SK-N-SH (cell line): ENCODE data around the gene C2CD4B.

Experiments
- EP300 ChIP-seq, 2 experiments: IDR thresholded peaks; 2 replicates each; pipeline versions ENCODE4 v1.4.0 to v1.6.1; 2012; ENCODE audit warnings: borderline replicate concordance in 1 of 2, low read depth in 1 of 2, low read length in 1 of 2
- FOXM1 ChIP-seq: IDR thresholded peaks from 2 replicates; pipeline ENCODE4 v1.4.0; 2012; ENCODE audit warnings: low read depth, mild to moderate bottlenecking
- RAD21 ChIP-seq: IDR thresholded peaks from 2 replicates; pipeline ENCODE4 v1.6.1; 2012; ENCODE audit warnings: mild to moderate bottlenecking, low read length
- YY1 ChIP-seq: IDR thresholded peaks from 2 replicates; pipeline ENCODE4 v1.4.0; 2012; ENCODE audit warnings: low read depth, mild to moderate bottlenecking
- TF ChIP-seq, protein P1 (sequence below): fragments of 150-350 bp; IDR thresholded peaks from 2 replicates; pipeline ENCODE4 v1.6.1; 2017; ENCODE audit warnings: antibody characterized with exemption, low read length, low read depth, borderline replicate concordance
- TF ChIP-seq, protein P2 (sequence below): fragments of 200-600 bp; sonication (generic); IDR thresholded peaks from 2 replicates; pipeline ENCODE4 v1.6.1; 2017; ENCODE audit warnings: antibody characterized with exemption, mild to moderate bottlenecking, moderate library complexity
- TF ChIP-seq, protein P3 (sequence below): IDR thresholded peaks from 2 replicates; pipeline ENCODE4 v1.4.0; 2012; ENCODE audit warnings: low read depth
- TF ChIP-seq, protein P4 (sequence below): IDR thresholded peaks from 2 replicates; pipeline ENCODE4 v1.6.1; 2012; ENCODE audit warnings: mild to moderate bottlenecking, low read depth, low read length, moderate library complexity
- TF ChIP-seq, protein P5 (sequence below): IDR thresholded peaks from 2 replicates; pipeline ENCODE4; 2012

DNA sequence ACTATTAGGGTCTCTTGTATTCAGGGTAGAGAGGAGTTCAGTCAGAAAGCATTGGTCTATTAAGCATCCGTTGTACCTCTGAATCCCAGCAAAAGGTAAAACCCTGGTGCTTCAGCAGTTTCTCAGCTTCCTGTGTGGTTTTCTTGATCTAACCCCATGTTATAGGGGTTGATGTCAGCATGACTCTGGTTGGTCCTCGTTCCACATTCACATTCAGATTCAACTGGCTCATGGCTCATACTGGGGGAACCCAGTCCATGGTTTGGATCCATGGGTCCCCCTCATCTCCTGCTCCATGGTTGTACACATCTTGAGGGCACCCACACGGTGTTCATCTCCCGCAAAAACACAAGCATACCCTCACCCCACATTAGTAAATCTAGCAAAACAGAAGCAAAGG, 47.7 kb upstream of the C2CD4B start:
- TF ChIP-seq FOXM1 (no peak), RAD21 (no peak), EP300 (IDR thresholded peaks at IDR 0.05; ENCODE audit: borderline replicate concordance in 1 of 2, low read depth in 1 of 2, low read length in 1 of 2) (no peak), YY1 (no peak)
- TF ChIP-seq, protein P1, sequence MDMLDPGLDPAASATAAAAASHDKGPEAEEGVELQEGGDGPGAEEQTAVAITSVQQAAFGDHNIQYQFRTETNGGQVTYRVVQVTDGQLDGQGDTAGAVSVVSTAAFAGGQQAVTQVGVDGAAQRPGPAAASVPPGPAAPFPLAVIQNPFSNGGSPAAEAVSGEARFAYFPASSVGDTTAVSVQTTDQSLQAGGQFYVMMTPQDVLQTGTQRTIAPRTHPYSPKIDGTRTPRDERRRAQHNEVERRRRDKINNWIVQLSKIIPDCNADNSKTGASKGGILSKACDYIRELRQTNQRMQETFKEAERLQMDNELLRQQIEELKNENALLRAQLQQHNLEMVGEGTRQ, result no peak
- TF ChIP-seq, protein P2, sequence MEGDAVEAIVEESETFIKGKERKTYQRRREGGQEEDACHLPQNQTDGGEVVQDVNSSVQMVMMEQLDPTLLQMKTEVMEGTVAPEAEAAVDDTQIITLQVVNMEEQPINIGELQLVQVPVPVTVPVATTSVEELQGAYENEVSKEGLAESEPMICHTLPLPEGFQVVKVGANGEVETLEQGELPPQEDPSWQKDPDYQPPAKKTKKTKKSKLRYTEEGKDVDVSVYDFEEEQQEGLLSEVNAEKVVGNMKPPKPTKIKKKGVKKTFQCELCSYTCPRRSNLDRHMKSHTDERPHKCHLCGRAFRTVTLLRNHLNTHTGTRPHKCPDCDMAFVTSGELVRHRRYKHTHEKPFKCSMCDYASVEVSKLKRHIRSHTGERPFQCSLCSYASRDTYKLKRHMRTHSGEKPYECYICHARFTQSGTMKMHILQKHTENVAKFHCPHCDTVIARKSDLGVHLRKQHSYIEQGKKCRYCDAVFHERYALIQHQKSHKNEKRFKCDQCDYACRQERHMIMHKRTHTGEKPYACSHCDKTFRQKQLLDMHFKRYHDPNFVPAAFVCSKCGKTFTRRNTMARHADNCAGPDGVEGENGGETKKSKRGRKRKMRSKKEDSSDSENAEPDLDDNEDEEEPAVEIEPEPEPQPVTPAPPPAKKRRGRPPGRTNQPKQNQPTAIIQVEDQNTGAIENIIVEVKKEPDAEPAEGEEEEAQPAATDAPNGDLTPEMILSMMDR, result no peak
- TF ChIP-seq, protein P3, sequence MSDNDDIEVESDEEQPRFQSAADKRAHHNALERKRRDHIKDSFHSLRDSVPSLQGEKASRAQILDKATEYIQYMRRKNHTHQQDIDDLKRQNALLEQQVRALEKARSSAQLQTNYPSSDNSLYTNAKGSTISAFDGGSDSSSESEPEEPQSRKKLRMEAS, result no peak
- TF ChIP-seq, protein P4, sequence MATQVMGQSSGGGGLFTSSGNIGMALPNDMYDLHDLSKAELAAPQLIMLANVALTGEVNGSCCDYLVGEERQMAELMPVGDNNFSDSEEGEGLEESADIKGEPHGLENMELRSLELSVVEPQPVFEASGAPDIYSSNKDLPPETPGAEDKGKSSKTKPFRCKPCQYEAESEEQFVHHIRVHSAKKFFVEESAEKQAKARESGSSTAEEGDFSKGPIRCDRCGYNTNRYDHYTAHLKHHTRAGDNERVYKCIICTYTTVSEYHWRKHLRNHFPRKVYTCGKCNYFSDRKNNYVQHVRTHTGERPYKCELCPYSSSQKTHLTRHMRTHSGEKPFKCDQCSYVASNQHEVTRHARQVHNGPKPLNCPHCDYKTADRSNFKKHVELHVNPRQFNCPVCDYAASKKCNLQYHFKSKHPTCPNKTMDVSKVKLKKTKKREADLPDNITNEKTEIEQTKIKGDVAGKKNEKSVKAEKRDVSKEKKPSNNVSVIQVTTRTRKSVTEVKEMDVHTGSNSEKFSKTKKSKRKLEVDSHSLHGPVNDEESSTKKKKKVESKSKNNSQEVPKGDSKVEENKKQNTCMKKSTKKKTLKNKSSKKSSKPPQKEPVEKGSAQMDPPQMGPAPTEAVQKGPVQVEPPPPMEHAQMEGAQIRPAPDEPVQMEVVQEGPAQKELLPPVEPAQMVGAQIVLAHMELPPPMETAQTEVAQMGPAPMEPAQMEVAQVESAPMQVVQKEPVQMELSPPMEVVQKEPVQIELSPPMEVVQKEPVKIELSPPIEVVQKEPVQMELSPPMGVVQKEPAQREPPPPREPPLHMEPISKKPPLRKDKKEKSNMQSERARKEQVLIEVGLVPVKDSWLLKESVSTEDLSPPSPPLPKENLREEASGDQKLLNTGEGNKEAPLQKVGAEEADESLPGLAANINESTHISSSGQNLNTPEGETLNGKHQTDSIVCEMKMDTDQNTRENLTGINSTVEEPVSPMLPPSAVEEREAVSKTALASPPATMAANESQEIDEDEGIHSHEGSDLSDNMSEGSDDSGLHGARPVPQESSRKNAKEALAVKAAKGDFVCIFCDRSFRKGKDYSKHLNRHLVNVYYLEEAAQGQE, result no peak
- TF ChIP-seq, protein P5, sequence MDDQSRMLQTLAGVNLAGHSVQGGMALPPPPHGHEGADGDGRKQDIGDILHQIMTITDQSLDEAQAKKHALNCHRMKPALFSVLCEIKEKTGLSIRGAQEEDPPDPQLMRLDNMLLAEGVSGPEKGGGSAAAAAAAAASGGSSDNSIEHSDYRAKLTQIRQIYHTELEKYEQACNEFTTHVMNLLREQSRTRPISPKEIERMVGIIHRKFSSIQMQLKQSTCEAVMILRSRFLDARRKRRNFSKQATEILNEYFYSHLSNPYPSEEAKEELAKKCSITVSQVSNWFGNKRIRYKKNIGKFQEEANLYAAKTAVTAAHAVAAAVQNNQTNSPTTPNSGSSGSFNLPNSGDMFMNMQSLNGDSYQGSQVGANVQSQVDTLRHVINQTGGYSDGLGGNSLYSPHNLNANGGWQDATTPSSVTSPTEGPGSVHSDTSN, result no peak
